GM23338 (cell line): Measurements from ENCODE around the gene ASPRV1. TPM values are rescaled to one million over a fixed set of nuclear protein-coding genes. Genes with fewer than 3 reads are reported as not detected.

Experiments used
- ATAC-seq: fragments of 200-7000 bp; cut with Tn5 transposase; 3 replicates; pipeline ENCODE4 v1.9.1; 2020
- DNase-seq: peaks from one replicate; pipeline ENCODE4 v3.0.0-alpha.2; 2015; ENCODE audit warnings: low spot score
- H2AFZ ChIP-seq: fragments of 200-600 bp; sonication (generic); 2 replicates; pipeline ENCODE4 v1.8.0; 2016; ENCODE audit warnings: antibody characterized with exemption, mild to moderate bottlenecking, moderate library complexity
- H3F3A ChIP-seq: fragments of 200-600 bp; sonication (generic); replicated peaks from 2 replicates; pipeline ENCODE4 v1.8.0; 2017; ENCODE audit warnings: antibody characterized with exemption, mixed run types, low read depth
- H3K27ac ChIP-seq: fragments of 200-600 bp; sonication (generic); 2 replicates; pipeline ENCODE4 v1.6.1; 2016; ENCODE audit warnings: low read depth
- H3K27me3 ChIP-seq: fragments of 200-600 bp; sonication (generic); 2 replicates; pipeline ENCODE4 v1.8.0; 2016; ENCODE audit warnings: mild to moderate bottlenecking, mixed run types, moderate library complexity; ENCODE audit not compliant: insufficient read depth
- H3K36me3 ChIP-seq: fragments of 200-600 bp; sonication (generic); 2 replicates; pipeline ENCODE4 v1.8.0; 2016; ENCODE audit warnings: mild to moderate bottlenecking; ENCODE audit not compliant: insufficient read depth
- H3K4me1 ChIP-seq: fragments of 200-600 bp; sonication (generic); 2 replicates; pipeline ENCODE4 v1.8.0; 2016; ENCODE audit warnings: mild to moderate bottlenecking, moderate library complexity; ENCODE audit not compliant: insufficient read depth
- H3K4me2 ChIP-seq: fragments of 200-600 bp; sonication (generic); 2 replicates; pipeline ENCODE4 v1.7.1; 2017; ENCODE audit warnings: mixed run types
- H3K4me3 ChIP-seq: fragments of 200-600 bp; sonication (generic); 2 replicates; pipeline ENCODE4 v1.6.1; 2016; ENCODE audit warnings: mixed run types
- H3K79me2 ChIP-seq: fragments of 200-600 bp; sonication (generic); replicated peaks from 2 replicates; pipeline ENCODE4 v1.8.0; 2017; ENCODE audit warnings: mild to moderate bottlenecking; ENCODE audit not compliant: insufficient read depth
- H3K9me2 ChIP-seq: fragments of 200-600 bp; sonication (generic); 2 replicates; pipeline ENCODE4 v1.8.0; 2017; ENCODE audit not compliant: insufficient read depth
- H4K20me1 ChIP-seq: fragments of 200-600 bp; sonication (generic); replicated peaks from 2 replicates; pipeline ENCODE4 v1.8.0; 2017; ENCODE audit warnings: mild to moderate bottlenecking; ENCODE audit not compliant: insufficient read depth
- H3K27ac Mint-ChIP-seq: 2 replicates; pipeline ENCODE4 v1.8.0; 2020; ENCODE audit warnings: inconsistent platforms, mild to moderate bottlenecking, moderate library complexity, mixed read lengths
- H3K27me3 Mint-ChIP-seq: 3 replicates; pipeline ENCODE4 v1.8.0; 2022; ENCODE audit warnings: low read depth, mild to moderate bottlenecking, moderate library complexity, mixed read lengths, inconsistent platforms; ENCODE audit not compliant: insufficient read depth, poor library complexity
- H3K36me3 Mint-ChIP-seq: 3 replicates; pipeline ENCODE4 v1.8.0; 2021; ENCODE audit warnings: low read depth, mild to moderate bottlenecking, inconsistent platforms, moderate library complexity, mixed read lengths
- H3K4me1 Mint-ChIP-seq: 3 replicates; pipeline ENCODE4 v1.8.0; 2020; ENCODE audit warnings: mild to moderate bottlenecking, inconsistent platforms, mixed read lengths
- H3K4me3 Mint-ChIP-seq: 3 replicates; pipeline ENCODE4 v1.8.0; 2021; ENCODE audit warnings: moderate library complexity, mild to moderate bottlenecking, inconsistent platforms, mixed read lengths
- H3K9me3 Mint-ChIP-seq: 3 replicates; pipeline ENCODE4 v1.8.0; 2020; ENCODE audit warnings: moderate library complexity, mild to moderate bottlenecking, inconsistent platforms, mixed read lengths
- REST ChIP-seq: IDR thresholded peaks from one replicate; pipeline ENCODE4 v1.6.1; 2018; ENCODE audit warnings: antibody characterized with exemption; ENCODE audit not compliant: unreplicated experiment
- ZNF114 ChIP-seq: fragments of 250-450 bp; sonication (Bioruptor Pico); IDR thresholded peaks from 2 replicates; pipeline ENCODE4 v1.5.0; 2020; ENCODE audit warnings: mild to moderate bottlenecking, moderate library complexity
- polyA plus RNA-seq: library from polyadenylated mRNA; unstranded; fragments of >200 nt; fragmentation: Nextera tagmentation; extraction: Ambion mirVana; gene quantifications from 2 replicates; pipeline ENCODE4 v1.2.1, GENCODE V29; 2016
- total RNA-seq: library from RNA; depleted of rRNA; stranded (reverse); fragments of >200 nt; shearing (Covaris generic); gene quantifications from 2 replicates; pipeline ENCODE4 v1.2.3, GENCODE V29; 2014

ASPRV1 gene
- total and polyA plus RNA-seq, 2 experiments from 2014 or later: 0.60 to 1.4 TPM

GRCh38 chr2:69983392-69983966 is 22.0 kb upstream of the ASPRV1 start (continued):
- TF ChIP-seq REST: no peak

- H3K27ac ChIP-seq: no peak overlapping the region
- no peak for DNase-seq
- H4K20me1 ChIP-seq: no peaks in the 10 kb centered on the region
- 0 out of 2 replicates have a peak, but pooled peaks cover 3% of the 10 kb centered on the region for H3K9me2 ChIP-seq
- Mint-ChIP-seq H3K9me3 (no peaks in the 10 kb centered on the region), H3K4me3 (no peak overlapping the region), H3K27me3 (peaks cover 3% of the 10 kb centered on the region), H3K27ac (no peak overlapping the region), H3K4me1 (peaks cover 9% of the 10 kb centered on the region), H3K36me3 (no peaks in the 10 kb centered on the region; the same call in 2 of the 3 replicates)
- TF ChIP-seq REST (no peak), ZNF114 (no peak)
- ATAC-seq: no peak
- no peaks in the 10 kb centered on the region for H3K36me3 ChIP-seq
- no peak overlapping the region for H3K4me2 ChIP-seq
- no peaks in the 10 kb centered on the region for H3F3A ChIP-seq
- no peak overlapping the region for H2AFZ ChIP-seq
- H3K4me3 ChIP-seq: no peak overlapping the region
- H3K27me3 ChIP-seq: no peaks in the 10 kb centered on the region
- no peaks in the 10 kb centered on the region for H3K79me2 ChIP-seq
- no peaks in the 10 kb centered on the region for H3K4me1 ChIP-seq
These were observed 18.7 kb upstream of the ASPRV1 start for GRCh38 chr2:69979902-69980807.
